Measurements from ENCODE around the gene ADGRV1. TPM values are rescaled to one million over a fixed set of nuclear protein-coding genes. Genes with fewer than 3 reads are reported as not detected.

ADGRV1 gene
- total RNA-seq, 1 donor from 2014 or later, result 18.2 TPM

DNA sequence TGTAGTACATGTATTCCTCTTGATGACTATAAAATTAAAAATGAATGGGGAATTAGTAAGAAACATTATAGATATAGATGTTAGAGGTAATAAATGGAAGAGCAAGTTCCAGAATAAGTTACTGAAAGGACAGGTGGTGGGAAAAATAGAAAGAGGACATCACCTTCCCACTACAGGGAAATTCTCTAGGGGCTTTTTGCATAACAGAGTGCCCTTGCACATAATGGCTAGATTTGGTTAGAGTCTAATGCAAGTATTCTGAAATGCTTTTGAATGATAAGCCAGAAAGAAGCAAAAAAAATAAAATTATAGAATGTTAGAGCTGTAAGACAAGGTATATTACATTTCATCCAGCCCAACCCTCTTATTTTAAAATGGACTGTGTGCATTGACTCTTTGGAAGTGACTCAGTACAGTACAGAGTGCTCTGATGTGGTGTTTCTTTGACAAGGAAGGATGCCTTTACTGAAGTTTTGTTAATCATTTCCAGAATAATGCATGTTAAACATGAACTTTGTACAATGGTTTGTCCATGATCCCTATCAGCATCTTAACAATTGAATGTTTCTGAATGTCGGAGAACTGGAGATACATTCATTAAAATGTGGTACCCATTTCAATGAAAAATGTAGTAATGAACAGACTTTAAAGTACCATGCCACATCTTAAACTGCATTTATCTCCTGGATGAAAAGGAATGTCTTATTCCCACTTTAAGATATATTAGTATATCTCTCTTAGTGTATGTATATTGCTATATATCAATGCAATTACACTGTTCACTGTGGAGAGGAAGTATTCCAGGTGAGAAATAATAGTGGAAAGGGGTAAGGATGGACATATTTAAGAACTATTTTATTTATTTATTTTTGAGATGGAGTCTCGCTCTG lies 391.1 kb downstream of the ADGRV1 start:
- Mint-ChIP-seq H3K27me3 (ENCODE audit: unreplicated experiment) (no peaks in the 10 kb centered on the region), H3K27ac (ENCODE audit: unreplicated experiment) (no peak overlapping the region), H3K4me1 (ENCODE audit: low read depth, unreplicated experiment) (no peaks in the 10 kb centered on the region), H3K4me3 (ENCODE audit: unreplicated experiment) (no peak overlapping the region), H3K9me3 (ENCODE audit: unreplicated experiment) (no peaks in the 10 kb centered on the region), H3K36me3 (ENCODE audit: unreplicated experiment) (no peaks in the 10 kb centered on the region)
- DNase-seq, result no peak
- TF ChIP-seq, protein P1, sequence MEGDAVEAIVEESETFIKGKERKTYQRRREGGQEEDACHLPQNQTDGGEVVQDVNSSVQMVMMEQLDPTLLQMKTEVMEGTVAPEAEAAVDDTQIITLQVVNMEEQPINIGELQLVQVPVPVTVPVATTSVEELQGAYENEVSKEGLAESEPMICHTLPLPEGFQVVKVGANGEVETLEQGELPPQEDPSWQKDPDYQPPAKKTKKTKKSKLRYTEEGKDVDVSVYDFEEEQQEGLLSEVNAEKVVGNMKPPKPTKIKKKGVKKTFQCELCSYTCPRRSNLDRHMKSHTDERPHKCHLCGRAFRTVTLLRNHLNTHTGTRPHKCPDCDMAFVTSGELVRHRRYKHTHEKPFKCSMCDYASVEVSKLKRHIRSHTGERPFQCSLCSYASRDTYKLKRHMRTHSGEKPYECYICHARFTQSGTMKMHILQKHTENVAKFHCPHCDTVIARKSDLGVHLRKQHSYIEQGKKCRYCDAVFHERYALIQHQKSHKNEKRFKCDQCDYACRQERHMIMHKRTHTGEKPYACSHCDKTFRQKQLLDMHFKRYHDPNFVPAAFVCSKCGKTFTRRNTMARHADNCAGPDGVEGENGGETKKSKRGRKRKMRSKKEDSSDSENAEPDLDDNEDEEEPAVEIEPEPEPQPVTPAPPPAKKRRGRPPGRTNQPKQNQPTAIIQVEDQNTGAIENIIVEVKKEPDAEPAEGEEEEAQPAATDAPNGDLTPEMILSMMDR (IDR thresholded peaks at IDR 0.05; ENCODE audit: partially characterized antibody, unreplicated experiment), result no peak

DNA sequence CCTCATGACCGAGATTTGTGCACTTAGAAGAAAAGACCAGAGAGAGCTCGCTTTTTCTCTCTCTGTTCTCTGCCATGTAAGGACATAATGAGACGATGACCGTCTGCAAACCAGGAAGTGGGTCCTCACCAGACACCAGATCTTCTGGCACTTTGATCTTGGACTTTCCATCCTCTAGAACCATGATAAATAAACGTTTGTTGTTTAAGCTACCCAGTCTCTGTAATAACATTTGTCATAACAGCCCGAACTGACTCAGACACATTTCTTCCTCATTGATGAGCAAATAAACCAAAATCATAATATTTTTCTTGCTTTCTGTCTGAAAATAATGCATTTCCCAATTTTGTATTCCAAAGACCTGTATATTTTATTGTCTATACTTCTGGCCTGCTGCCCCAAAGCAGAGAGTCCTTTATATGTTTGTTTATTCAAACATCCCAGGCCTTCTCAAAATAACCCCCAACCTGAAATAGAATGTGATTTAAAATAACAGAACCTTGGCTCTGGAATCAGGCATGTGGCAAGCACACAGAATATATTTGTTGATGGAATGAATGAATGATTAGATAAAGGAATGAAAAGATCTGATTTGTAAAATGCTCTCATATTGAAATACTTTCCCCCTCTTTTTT lies 396.5 kb downstream of the ADGRV1 start:
- Mint-ChIP-seq H3K27ac (ENCODE audit: unreplicated experiment) (no peak overlapping the region), H3K27me3 (ENCODE audit: unreplicated experiment) (no peaks in the 10 kb centered on the region), H3K36me3 (ENCODE audit: unreplicated experiment) (no peaks in the 10 kb centered on the region), H3K4me1 (ENCODE audit: low read depth, unreplicated experiment) (no peaks in the 10 kb centered on the region), H3K9me3 (ENCODE audit: unreplicated experiment) (no peaks in the 10 kb centered on the region), H3K4me3 (ENCODE audit: unreplicated experiment) (no peak overlapping the region)
- DNase-seq, result no peak
- TF ChIP-seq, protein P1 (IDR thresholded peaks at IDR 0.05; ENCODE audit: partially characterized antibody, unreplicated experiment), result no peak

DNA sequence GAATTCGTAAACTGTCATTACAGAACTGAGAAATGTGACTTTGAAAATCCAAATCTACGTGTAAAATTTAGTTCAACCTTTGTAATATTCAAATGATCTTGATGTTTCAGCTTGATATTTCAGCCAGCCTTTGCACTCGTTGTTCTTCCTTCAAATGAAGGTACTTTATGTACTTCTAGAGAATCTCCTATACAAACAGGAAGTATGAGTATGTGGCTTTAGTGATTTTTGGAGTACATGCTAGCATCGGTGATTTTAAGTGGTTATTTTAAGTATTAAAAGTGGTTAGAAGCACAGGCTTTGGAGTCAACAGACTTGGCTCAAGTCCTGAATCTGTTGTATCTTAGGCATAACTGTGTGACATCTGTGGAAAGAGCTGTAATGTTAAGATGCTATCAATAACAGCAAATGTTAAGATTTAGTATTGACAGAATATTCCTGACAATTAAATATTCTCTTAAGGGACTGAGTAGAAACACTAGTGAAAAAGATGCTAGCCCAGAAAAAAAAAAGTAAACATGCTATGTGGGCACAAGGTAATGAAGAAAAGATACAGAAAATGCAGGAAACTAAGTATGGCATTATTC lies 398.0 kb downstream of the ADGRV1 start:
- Mint-ChIP-seq H3K4me3 (ENCODE audit: unreplicated experiment) (no peak overlapping the region), H3K36me3 (ENCODE audit: unreplicated experiment) (no peaks in the 10 kb centered on the region), H3K27ac (ENCODE audit: unreplicated experiment) (no peak overlapping the region), H3K9me3 (ENCODE audit: unreplicated experiment) (no peaks in the 10 kb centered on the region), H3K27me3 (ENCODE audit: unreplicated experiment) (no peaks in the 10 kb centered on the region), H3K4me1 (ENCODE audit: low read depth, unreplicated experiment) (no peaks in the 10 kb centered on the region)
- TF ChIP-seq, protein P1 (IDR thresholded peaks at IDR 0.05; ENCODE audit: partially characterized antibody, unreplicated experiment), result no peak
- DNase-seq, result no peak

DNA sequence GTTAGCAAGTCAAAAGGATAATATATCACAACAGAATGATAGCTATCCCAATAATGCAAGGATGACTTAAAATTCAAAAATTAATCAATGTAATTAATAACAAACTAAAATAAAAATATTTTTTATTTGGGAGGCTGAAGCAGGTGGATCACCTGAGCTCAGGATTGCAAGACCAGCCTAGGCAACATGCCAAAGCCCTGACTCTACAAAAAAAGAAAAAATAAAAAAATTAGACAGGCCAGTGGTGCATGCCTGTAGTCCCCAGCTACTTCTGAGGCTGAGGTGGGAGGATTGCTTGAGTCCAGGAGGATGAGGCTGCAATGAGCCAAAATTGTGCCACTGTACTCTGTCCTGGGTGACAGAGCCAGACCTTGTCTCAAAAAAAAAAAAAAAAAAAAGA lies 399.3 kb downstream of the ADGRV1 start:
- no peaks in the 10 kb centered on the region for H3K4me1 Mint-ChIP-seq (ENCODE audit: low read depth, unreplicated experiment)
- H3K27ac Mint-ChIP-seq (ENCODE audit: unreplicated experiment), result no peak overlapping the region
- H3K9me3 Mint-ChIP-seq (ENCODE audit: unreplicated experiment), result no peaks in the 10 kb centered on the region
- no peak overlapping the region for H3K4me3 Mint-ChIP-seq (ENCODE audit: unreplicated experiment)
- H3K27me3 Mint-ChIP-seq (ENCODE audit: unreplicated experiment), result no peaks in the 10 kb centered on the region
- TF ChIP-seq, protein P1 (IDR thresholded peaks at IDR 0.05; ENCODE audit: partially characterized antibody, unreplicated experiment), result no peak
- H3K36me3 Mint-ChIP-seq (ENCODE audit: unreplicated experiment), result no peaks in the 10 kb centered on the region
- no peak for DNase-seq

Measured in glutamatergic neuron (in vitro differentiated cells).